Epithelial cell of proximal tubule (primary cell): Measurements from ENCODE around the gene OCIAD2. TPM values are rescaled to one million over a fixed set of nuclear protein-coding genes. Genes with fewer than 3 reads are reported as not detected.

Source experiments
- DNase-seq: peaks from one replicate; pipeline ENCODE4 v3.0.0-alpha.2; 2011; ENCODE audit warnings: low read depth
- H3K4me3 ChIP-seq: 2 replicates; pipeline ENCODE4 v1.5.1; 2011; ENCODE audit warnings: low read depth, mild to moderate bottlenecking, low read length
- total RNA-seq: library from RNA; depleted of rRNA; stranded (reverse); fragments of >200 nt; gene quantifications from 2 replicates; pipeline ENCODE4 v1.2.3, GENCODE V29; 2015
- TF ChIP-seq, protein P1 (sequence below): conservative IDR thresholded peaks from 2 replicates; pipeline ENCODE4 v1.5.1; 2012; ENCODE audit warnings: low read depth, mild to moderate bottlenecking, low read length

Gene OCIAD2, protein sequence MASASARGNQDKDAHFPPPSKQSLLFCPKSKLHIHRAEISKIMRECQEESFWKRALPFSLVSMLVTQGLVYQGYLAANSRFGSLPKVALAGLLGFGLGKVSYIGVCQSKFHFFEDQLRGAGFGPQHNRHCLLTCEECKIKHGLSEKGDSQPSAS
- 164 and 222 TPM in 2 replicates for total RNA-seq

DNA sequence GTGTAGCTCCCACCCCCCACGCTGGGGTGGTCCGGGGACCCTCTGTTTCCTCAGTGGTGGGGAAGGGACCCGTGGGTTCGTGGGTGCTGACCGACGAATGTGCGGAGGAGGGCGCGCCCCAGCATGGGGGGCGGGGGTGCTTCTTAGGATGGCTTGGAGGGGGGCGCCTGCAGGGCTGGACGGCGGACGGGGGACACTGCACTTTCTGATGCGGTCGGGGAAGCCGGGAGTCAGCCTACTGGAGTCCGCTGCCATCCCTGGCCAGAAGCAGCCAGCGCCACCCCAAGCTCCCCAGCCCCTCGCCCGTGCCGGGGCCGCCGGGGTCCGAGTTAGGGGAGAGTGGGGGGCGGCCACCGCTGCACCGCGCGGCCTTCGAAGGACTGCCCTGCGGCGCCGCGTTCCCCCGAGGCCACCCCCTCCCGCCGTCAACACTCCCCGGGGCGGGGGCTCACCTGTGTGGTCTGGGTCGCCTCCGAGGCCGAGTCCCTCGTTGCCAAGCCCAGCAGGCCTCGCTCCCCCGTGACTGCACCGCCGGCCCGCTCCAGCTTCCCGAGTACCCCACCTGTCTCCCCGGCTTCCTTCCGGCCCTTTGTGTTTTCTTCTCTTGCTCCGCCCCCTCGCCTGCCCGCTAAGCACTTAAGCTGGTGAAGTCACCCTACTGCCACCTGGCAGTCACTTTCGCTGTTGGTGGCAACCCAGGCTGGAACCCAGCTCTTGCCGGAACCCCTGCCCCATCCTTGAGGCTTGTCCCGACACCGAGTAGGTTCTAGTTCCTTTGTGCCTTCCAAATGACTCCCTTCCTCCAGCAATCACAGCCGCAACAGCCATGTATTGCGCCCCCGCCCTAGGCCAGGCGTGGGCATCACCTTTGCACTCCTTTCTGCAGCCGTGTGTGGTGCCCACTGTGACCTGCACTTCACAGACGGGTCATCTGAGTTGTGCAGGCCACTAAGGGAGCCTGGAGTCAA is at the start of gene OCIAD2:
TSS of gene OCIAD2 (minus strand) at position 569 of the 968 bp plus-strand sequence. CDS start 2,225 bp downstream, outside the sequence.
- no peak for DNase-seq
- H3K4me3 ChIP-seq: peak within 1 kb of the TSS; percentile 95
- TF ChIP-seq, protein P1, sequence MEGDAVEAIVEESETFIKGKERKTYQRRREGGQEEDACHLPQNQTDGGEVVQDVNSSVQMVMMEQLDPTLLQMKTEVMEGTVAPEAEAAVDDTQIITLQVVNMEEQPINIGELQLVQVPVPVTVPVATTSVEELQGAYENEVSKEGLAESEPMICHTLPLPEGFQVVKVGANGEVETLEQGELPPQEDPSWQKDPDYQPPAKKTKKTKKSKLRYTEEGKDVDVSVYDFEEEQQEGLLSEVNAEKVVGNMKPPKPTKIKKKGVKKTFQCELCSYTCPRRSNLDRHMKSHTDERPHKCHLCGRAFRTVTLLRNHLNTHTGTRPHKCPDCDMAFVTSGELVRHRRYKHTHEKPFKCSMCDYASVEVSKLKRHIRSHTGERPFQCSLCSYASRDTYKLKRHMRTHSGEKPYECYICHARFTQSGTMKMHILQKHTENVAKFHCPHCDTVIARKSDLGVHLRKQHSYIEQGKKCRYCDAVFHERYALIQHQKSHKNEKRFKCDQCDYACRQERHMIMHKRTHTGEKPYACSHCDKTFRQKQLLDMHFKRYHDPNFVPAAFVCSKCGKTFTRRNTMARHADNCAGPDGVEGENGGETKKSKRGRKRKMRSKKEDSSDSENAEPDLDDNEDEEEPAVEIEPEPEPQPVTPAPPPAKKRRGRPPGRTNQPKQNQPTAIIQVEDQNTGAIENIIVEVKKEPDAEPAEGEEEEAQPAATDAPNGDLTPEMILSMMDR: peak; percentile 24

DNA sequence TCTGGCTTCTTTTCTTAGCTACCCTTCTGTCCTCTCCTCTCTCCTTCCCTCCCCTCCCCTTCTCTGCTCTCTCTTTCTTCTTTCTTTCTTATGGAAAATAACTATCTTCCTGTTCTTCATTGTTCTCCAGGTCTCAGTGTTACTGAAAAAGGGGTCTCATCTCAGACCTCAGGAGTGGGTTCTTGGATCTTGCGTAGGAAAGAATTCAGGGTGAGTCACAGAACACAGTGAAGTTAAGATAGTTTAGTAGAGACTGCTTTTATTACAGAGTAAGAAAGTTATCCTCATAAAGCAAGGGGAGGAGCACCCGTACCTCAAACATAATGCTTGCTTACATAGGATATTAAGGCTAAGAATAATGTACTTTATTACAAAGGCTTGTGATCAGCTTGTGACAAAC is 47.7 kb upstream of the OCIAD2 start:
- no peak for DNase-seq
- H3K4me3 ChIP-seq: no peak overlapping the region
- TF ChIP-seq, protein P1: no peak

DNA sequence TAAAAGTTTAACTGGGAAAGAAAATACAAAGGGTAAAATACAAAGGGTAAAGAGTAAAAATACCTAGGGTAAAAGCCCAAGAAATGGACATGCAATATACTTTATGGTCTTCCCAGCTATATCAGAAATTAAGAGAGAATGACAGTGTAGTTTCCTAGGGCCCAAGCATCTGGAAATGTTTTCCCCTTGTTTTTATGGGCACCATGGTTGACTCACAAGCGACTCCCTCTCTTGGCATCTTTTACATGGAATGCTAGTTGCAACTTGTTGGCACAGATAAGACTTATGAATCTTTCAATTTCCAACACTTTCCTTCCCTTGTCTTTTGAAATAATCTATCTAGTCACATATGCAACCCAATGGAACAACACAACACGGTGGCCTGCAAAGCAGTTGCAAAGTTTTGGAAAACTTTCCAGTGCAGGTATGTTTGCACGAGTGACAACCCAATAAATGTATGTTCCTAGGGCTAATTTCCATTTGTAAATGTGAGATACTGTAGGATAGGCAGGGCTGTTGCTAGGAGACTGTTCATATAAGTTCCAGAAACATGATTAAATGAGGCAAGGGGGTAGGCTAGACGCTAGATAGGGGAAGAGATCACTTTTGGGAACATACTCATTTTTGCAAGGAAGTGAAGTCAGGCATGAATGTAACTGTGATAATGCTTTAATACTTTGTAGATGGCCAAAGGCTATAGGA is 43.1 kb upstream of the OCIAD2 start:
- no peak overlapping the region for H3K4me3 ChIP-seq
- no peak for DNase-seq
- TF ChIP-seq, protein P1: no peak

DNA sequence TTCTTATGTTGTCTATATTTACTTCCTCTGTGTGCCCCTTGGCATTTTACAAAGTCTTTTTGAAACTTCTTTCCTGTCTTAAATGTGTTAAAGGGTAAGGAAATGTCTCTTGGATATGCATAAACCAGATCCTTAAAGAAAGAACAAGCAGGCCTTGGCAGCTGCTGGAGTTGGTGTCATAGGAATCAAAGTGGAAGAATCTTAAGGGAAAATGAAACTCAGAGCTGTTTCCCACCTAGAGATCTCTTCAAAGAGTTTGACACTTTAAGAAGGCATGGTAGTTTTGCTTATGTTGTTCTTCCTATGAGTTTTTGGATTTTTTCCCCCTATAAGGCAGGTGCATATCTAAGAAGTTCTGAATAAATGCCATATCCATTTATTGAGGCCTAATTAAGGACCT is 42.5 kb upstream of the OCIAD2 start:
- no peak for DNase-seq
- no peak overlapping the region for H3K4me3 ChIP-seq
- TF ChIP-seq, protein P1: no peak

DNA sequence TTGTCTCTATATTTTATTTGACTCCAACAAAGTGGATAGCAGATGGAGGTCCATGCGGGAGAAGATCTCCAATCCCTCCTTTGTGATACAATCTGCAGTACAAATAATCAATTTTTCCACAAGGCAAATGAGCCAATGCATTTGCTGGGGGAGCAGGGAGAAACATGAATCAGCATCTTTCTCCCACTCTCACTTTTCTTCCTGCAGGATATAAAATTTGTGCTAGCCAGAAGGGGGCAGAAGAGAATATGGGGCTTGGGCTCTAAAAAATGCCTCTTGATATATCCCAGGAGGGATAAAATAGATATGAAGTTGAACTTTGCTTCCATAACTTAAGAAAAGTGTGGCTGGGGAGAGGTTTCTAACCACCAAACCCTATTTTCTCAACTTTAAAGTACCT is 41.2 kb upstream of the OCIAD2 start:
- H3K4me3 ChIP-seq: no peak overlapping the region
- TF ChIP-seq, protein P1: peak; percentile 25
- no peak for DNase-seq

DNA sequence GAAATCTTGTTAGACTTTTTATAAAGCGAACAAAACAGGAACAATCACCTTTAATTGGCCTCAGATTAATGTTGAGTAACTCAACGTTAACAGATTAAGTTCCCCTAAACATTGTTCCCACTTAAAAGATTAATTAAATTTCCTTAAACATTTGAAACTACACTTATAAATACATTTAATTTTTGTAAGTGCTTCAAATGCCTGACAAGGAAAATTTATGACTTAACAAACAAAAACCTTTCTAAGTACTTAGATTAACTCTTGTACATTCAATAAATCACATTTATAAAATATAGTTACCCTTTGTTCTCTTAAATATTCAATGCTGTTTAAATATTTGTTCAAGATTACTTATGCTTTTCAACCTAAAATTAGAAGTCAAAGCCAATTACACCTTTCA is 39.4 kb upstream of the OCIAD2 start:
- TF ChIP-seq, protein P1: no peak
- no peak overlapping the region for H3K4me3 ChIP-seq
- DNase-seq: no peak
